ENCODE results near the gene PPP6R1.

GRCh38 chr19:55223291-55224037, 35.4 kb downstream of the PPP6R1 start:
- no peak for TF ChIP-seq CTCF (conservative IDR thresholded peaks at IDR 0.05)
- TF ChIP-seq ZFX (IDR thresholded peaks at IDR 0.05), result no peak
